Panc1 (cell line): ENCODE data around the gene TMEM200C.

Experiments used
- POLR2AphosphoS5 ChIP-seq: IDR thresholded peaks from 2 replicates; pipeline ENCODE4 v1.6.1; 2012; ENCODE audit warnings: mild to moderate bottlenecking, low read depth, low read length, moderate library complexity
- SIN3A ChIP-seq: IDR thresholded peaks from 2 replicates; pipeline ENCODE4 v1.6.1; 2012; ENCODE audit warnings: low read depth, mild to moderate bottlenecking, low read length, moderate library complexity, borderline replicate concordance; ENCODE audit not compliant: insufficient read depth
- TF ChIP-seq, protein P1 (sequence below): fragments of 450-650 bp; IDR thresholded peaks from 2 replicates; pipeline ENCODE4 v1.5.1; 2017; ENCODE audit warnings: mild to moderate bottlenecking
- TF ChIP-seq, protein P2 (sequence below), 2 experiments: IDR thresholded peaks; 2 replicates each; pipeline ENCODE4 v1.6.1; 2011 to 2012; ENCODE audit warnings: low read depth in 2 of 2, control low read depth in 1 of 2, low read length in 1 of 2, mild to moderate bottlenecking in 1 of 2, moderate library complexity in 1 of 2; ENCODE audit not compliant: insufficient read depth in 1 of 2

DNA sequence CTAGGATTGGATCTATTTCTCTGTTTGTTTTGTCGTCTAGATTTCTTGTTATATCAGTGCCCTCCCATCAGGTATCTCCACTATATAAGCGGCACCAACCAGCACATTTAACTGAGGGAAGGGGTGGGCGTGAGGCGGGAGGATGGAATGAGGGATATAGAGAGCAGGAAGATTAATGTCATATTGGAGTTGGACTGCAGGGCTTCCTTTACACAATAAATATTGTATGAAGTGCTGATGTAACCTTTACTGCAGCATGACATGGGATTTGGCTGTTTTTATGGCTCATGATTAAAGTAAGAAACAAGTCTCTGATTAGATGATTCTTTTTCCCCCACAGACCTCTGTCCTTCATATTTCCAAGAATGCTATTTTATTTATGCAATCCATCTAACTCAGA lies 54.8 kb downstream of the TMEM200C start:
- TF ChIP-seq, protein P1, sequence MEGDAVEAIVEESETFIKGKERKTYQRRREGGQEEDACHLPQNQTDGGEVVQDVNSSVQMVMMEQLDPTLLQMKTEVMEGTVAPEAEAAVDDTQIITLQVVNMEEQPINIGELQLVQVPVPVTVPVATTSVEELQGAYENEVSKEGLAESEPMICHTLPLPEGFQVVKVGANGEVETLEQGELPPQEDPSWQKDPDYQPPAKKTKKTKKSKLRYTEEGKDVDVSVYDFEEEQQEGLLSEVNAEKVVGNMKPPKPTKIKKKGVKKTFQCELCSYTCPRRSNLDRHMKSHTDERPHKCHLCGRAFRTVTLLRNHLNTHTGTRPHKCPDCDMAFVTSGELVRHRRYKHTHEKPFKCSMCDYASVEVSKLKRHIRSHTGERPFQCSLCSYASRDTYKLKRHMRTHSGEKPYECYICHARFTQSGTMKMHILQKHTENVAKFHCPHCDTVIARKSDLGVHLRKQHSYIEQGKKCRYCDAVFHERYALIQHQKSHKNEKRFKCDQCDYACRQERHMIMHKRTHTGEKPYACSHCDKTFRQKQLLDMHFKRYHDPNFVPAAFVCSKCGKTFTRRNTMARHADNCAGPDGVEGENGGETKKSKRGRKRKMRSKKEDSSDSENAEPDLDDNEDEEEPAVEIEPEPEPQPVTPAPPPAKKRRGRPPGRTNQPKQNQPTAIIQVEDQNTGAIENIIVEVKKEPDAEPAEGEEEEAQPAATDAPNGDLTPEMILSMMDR: no peak
- TF ChIP-seq POLR2AphosphoS5: no peak
- TF ChIP-seq, protein P2, sequence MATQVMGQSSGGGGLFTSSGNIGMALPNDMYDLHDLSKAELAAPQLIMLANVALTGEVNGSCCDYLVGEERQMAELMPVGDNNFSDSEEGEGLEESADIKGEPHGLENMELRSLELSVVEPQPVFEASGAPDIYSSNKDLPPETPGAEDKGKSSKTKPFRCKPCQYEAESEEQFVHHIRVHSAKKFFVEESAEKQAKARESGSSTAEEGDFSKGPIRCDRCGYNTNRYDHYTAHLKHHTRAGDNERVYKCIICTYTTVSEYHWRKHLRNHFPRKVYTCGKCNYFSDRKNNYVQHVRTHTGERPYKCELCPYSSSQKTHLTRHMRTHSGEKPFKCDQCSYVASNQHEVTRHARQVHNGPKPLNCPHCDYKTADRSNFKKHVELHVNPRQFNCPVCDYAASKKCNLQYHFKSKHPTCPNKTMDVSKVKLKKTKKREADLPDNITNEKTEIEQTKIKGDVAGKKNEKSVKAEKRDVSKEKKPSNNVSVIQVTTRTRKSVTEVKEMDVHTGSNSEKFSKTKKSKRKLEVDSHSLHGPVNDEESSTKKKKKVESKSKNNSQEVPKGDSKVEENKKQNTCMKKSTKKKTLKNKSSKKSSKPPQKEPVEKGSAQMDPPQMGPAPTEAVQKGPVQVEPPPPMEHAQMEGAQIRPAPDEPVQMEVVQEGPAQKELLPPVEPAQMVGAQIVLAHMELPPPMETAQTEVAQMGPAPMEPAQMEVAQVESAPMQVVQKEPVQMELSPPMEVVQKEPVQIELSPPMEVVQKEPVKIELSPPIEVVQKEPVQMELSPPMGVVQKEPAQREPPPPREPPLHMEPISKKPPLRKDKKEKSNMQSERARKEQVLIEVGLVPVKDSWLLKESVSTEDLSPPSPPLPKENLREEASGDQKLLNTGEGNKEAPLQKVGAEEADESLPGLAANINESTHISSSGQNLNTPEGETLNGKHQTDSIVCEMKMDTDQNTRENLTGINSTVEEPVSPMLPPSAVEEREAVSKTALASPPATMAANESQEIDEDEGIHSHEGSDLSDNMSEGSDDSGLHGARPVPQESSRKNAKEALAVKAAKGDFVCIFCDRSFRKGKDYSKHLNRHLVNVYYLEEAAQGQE (IDR thresholded peaks at IDR 0.05; ENCODE audit: insufficient read depth in 1 of 2, low read depth in 2 of 2, low read length in 1 of 2): no peak
- TF ChIP-seq SIN3A: no peak
